Activated CD8-positive, alpha-beta memory T cell treated with anti-CD3 and anti-CD28 coated beads, Interleukin-2, amount 50 U/mL, for 48 hours (primary cell): Measurements from ENCODE around the gene SOWAHA.
A peak's percentile ranks its signal among the peaks of the same experiment; 100 is the strongest.
"Not testable (repeated sequence)": the region's sequence is repeated elsewhere in the genome, so short reads cannot be mapped to it uniquely, and the experiment has no call there.

Source experiments
- DNase-seq: peaks from one replicate; pipeline ENCODE4 v3.0.0-alpha.2; 2020

Gene SOWAHA

GRCh38 chr5:132778129-132778528, 35.0 kb upstream of the SOWAHA start:
- no peak for DNase-seq

- DNase-seq = no peak
These were observed 34.2 kb upstream of the SOWAHA start for GRCh38 chr5:132778856-132779255.

- DNase-seq = peak; percentile 12
These were observed 33.1 kb upstream of the SOWAHA start for GRCh38 chr5:132779961-132780360.

DNA sequence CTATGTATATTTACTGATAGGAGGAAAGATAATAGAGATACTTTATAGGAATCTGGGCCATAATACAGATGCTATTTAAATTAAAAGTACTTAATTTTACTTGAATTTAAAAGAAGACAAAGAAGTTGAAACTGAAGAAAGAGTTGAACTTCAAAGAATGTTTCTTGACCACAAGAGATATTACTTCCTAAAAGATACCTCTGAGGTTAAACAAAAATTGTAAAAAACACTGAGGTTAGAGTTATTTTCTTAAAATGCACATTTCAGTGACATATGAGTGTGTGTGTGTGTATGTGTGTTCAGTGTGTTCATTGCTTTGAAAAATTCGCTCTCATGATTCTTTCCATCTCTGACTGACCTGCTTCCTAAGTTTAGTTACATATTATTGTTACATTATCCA, 32.5 kb upstream of the SOWAHA start:
- no peak for DNase-seq

GRCh38 chr5:132781029-132781428, 32.1 kb upstream of the SOWAHA start:
- DNase-seq = no peak

- DNase-seq = peak; percentile 20
These were observed 31.0 kb upstream of the SOWAHA start for GRCh38 chr5:132782101-132782500.

DNA sequence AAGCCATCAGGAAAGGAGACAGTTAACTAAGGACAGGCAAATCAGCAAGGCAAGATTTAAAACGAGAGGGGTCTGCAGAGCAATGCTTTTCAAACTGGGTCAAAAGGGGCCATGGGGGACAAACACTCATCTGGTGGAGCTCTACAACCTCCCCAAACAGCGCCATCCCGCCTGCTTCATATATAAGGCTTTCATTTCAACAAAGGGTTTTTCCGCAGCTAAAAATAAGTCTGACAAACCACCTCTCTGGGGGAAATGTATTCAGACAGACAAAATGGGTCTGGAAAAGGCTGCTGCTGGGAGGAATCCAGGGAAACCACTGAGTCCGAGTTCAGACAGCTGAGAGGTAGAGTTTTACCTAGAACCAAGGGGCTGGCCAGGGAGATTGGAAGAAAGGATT, 27.7 kb upstream of the SOWAHA start:
- DNase-seq = peak; percentile 13

- DNase-seq = peak; percentile 13
These were observed 27.2 kb upstream of the SOWAHA start for GRCh38 chr5:132785864-132786263.

DNA sequence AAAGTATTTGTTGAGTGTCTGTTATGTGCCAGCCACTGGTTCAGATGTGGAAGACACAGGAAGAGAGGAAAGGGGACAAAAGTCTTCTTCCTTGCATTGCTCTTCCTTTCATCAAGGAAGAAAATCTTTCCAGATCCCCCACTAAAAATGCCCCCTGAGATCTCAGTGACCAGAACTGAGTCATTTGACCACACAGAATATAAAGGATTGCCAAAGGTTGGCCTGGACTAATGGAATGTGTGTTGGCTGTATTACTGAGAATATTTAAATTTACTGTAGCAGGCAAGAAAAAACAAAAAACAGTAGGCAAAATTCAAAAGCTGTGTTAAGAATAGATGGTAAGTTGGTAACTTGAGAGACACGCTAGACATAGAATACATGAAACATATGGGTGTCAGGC, 26.0 kb upstream of the SOWAHA start:
- DNase-seq = peak; percentile 3

- peak; percentile 22 for DNase-seq
These were observed 24.6 kb upstream of the SOWAHA start for GRCh38 chr5:132788508-132788907.

DNA sequence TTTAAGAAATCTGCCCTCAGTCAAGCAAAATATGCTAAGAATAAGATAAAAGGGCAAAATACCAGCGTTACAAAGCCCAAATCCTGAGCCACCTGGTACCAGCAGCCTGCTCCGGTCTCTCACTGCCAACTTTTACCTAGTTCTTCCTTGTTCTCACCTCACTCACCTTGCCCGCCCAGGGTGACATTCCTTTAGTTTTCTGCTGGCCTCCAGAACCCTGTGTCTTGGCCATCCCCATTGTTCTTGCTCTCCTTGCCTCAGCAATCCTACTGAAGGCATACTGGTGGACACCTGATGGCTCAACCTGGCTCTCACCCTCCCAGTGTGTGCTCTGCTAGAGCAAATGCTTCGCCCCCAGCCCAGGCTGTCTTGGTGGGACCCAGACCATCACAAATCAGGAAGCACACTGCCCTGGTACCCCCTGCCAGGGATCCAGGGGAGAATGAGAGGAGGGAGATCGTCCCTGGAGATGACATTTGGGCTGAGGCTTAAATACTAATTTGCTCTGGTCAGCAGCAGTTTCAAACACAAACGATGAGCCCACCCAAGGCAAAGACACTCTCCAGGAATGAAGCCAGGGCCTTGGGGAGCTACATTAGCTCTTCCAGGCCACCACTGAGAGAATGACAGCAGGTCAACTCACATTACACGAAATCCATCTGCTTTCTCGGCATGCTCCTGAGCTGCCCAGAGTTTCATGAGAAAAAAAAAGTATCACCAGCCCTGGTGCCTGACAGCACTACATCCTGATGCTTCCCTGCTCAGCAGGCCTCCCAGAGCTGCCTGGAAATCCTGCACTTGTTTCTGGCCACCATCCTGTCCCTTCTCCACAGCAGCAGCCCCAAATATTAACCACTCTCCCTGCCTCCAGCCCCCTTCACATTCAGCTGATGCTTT, 23.9 kb upstream of the SOWAHA start:
- DNase-seq = peak; percentile 26

GRCh38 chr5:132790201-132790865, 22.8 kb upstream of the SOWAHA start:
- DNase-seq = peak; percentile 7

- DNase-seq = no peak
These were observed 22.1 kb upstream of the SOWAHA start for GRCh38 chr5:132791026-132791425.

GRCh38 chr5:132797651-132798050, 15.5 kb upstream of the SOWAHA start:
- no peak for DNase-seq

GRCh38 chr5:132799392-132799791, 13.7 kb upstream of the SOWAHA start:
- DNase-seq = no peak

DNA sequence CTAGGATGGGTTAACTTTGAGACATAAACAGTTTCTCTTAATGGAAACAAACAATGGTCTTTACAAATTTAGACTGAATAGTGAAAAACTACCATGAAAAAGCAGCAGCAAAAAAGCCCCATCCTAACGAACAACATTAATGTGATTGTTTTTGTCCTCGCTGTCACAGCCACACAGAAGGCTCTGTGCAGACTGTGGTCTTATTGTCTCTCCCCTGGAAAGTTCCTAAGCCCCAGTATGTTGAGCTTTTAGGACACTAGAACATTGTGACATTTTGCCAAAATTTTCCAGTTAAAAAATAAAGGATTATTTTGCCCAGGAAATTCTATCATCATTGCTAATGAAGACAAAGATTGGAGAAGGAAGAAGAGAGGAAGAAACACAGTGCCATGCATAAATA, 12.6 kb upstream of the SOWAHA start:
- no peak for DNase-seq

DNA sequence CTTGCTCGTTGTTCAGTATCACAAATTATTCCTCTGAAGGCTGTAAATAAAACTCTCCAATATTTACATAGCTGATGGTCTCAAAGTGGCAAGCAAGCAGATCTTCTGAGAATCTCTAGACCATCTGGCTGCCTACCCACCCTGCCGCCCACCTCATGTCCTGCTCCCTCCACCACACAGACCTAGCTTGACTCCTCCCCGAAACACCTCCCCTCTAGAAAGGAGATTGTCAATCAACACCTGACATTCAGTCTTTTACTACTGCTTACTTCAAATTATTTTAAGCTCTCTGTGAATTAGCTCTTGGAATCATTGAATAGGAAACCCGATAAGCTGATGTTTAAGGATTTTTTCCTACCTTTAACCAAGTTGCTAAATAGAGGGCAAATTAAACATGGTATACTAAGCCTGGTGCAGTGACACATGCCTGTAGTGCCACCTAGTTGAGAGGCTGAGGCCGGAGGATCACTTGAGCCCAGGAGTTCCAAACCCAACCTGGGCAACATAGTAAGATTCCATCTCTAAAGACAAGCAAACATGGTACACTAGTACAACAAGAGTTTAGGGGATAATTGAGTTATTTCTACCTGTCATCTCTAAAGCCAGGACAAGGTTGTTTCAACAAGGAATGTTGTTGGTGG, 10.9 kb upstream of the SOWAHA start:
- DNase-seq = no peak

- DNase-seq = not testable (repeated sequence)
These were observed 10.4 kb upstream of the SOWAHA start for GRCh38 chr5:132802685-132803066.

DNA sequence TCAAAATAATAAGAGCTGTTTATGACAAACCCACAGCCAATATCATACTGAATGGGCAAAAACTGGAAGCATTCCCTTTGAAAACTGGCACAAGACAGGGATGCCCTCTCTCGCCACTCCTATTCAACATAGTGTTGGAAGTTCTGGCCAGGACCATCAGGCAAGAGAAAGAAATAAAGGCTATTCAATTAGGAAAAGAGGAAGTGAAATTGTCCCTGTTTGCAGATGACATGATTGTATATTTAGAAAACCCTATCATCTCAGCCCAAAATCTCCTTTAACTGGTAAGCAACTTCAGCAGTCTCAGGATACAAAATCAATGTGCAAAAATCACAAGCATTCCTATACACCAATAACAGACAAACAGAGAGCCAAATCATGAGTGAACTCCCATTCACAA, 8.9 kb upstream of the SOWAHA start:
- DNase-seq = not testable (repeated sequence)

GRCh38 chr5:132805872-132806271, 7.2 kb upstream of the SOWAHA start:
- not testable (repeated sequence) for DNase-seq

- not testable (repeated sequence) for DNase-seq
These were observed 6.3 kb upstream of the SOWAHA start for GRCh38 chr5:132806804-132807162.

DNA sequence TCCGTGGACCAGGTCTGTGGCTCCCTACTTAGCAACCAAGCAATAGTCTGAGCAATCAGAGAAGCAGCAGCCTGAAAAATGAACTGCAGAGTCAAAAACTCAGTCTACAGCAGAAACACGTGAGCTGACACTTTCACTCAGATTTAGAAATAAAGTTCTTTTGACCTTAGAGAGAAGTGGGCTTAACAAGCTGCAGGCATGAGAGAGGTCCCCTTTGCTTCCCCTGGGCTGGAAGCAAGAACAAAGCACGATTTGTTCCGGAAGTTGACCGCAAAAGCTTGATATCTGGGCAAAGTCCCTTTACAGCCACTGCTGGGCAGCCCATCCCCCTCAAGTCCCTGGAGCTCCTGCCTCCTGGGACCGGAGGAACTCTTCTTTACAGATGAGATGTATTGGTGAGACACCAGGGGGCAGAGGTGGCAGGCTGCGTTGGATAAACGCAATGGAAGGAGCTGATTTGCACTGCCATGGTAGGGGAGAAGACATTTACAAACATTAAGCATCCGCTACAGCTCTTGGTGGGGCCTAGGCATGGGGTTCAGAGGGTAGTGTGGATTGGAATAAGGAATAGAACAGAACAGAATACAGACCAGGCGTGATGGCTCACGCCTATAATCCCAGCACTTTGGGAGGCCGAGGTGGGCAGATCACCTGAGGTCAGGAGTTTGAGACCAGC, 5.8 kb upstream of the SOWAHA start:
- DNase-seq = no peak

GRCh38 chr5:132808448-132808847, 4.7 kb upstream of the SOWAHA start:
- DNase-seq = no peak
